HG02840 (cell line): Measurements from ENCODE around the gene GPR26.
"Not testable (repeated sequence)": the region's sequence is repeated elsewhere in the genome, so short reads cannot be mapped to it uniquely, and the experiment has no call there.

Experiments used
- ATAC-seq: cut with Tn5 transposase; IDR thresholded peaks from one replicate; pipeline ENCODE4 v1.9.1; 2021; ENCODE audit warnings: mild to moderate bottlenecking, moderate library complexity, moderate number of reproducible peaks; ENCODE audit not compliant: unreplicated experiment, low FRiP score

GPR26 gene

GRCh38 chr10:123704076-123704475 lies 37.9 kb downstream of the GPR26 start:
- ATAC-seq: no peak

GRCh38 chr10:123704812-123705211 lies 38.7 kb downstream of the GPR26 start:
- ATAC-seq: no peak

GRCh38 chr10:123706236-123706635 lies 40.1 kb downstream of the GPR26 start:
- no peak for ATAC-seq

- ATAC-seq: no peak
Measured at GRCh38 chr10:123715546-123715945, 49.4 kb downstream of the GPR26 start.

- ATAC-seq: no peak
Measured at GRCh38 chr10:123717336-123717735, 51.2 kb downstream of the GPR26 start.

- ATAC-seq: no peak
Measured at GRCh38 chr10:123718544-123719060, 52.4 kb downstream of the GPR26 start.

- ATAC-seq: no peak
Measured at GRCh38 chr10:123720536-123720935, 54.4 kb downstream of the GPR26 start.

- ATAC-seq: no peak
Measured at GRCh38 chr10:123721441-123722049, 55.4 kb downstream of the GPR26 start.

- no peak for ATAC-seq
Measured at GRCh38 chr10:123722351-123722750, 56.2 kb downstream of the GPR26 start.

GRCh38 chr10:123724747-123725146 lies 58.6 kb downstream of the GPR26 start:
- no peak for ATAC-seq

GRCh38 chr10:123726381-123726780 lies 60.2 kb downstream of the GPR26 start:
- no peak for ATAC-seq

- no peak for ATAC-seq
Measured at GRCh38 chr10:123726836-123727235, 60.7 kb downstream of the GPR26 start.

- ATAC-seq: no peak
Measured at GRCh38 chr10:123729523-123729922, 63.4 kb downstream of the GPR26 start.

- not testable (repeated sequence) for ATAC-seq
Measured at GRCh38 chr10:123736917-123737316, 70.8 kb downstream of the GPR26 start.

GRCh38 chr10:123741146-123741545 lies 75.0 kb downstream of the GPR26 start:
- no peak for ATAC-seq

GRCh38 chr10:123741711-123742110 lies 75.6 kb downstream of the GPR26 start:
- ATAC-seq: no peak

GRCh38 chr10:123742751-123743440 lies 76.7 kb downstream of the GPR26 start:
- no peak for ATAC-seq

GRCh38 chr10:123743441-123744223 lies 77.5 kb downstream of the GPR26 start:
- ATAC-seq: no peak

GRCh38 chr10:123744224-123744536 lies 78.0 kb downstream of the GPR26 start:
- ATAC-seq: no peak
